ENCODE data around the gene RAG2.

DNA sequence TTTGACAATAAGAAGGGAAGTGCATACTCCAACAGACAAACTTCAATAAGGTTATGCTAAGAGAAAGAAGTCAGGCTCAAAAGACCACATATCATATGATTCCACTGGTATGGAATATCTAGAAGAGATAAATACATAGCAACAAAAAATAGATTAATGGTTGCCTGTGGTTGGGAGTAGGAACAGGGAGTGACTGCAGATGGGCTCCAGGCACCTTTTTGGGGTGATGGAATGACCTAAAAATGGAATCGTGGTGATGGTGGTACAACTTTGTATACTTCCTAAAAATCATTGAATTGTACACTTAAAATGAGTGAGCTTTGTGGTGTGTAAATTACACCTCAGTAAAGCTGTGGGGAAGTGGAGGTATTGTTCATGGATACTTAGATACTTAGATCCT, 29.0 kb upstream of the RAG2 start:
- no peak for TF ChIP-seq SUZ12 (IDR thresholded peaks at IDR 0.05; ENCODE audit: extremely low read depth, insufficient read depth, insufficient read length)
- no peak for TF ChIP-seq YY1 (IDR thresholded peaks at IDR 0.05; ENCODE audit: insufficient read depth, insufficient read length)

Measured in NT2/D1 (cell line).